ENCODE results near the gene CRCP. TPM values are rescaled to one million over a fixed set of nuclear protein-coding genes. Genes with fewer than 3 reads are reported as not detected.

CRCP gene
- total RNA-seq, 1 donor from 2014 or later, result 26.8 TPM

DNA sequence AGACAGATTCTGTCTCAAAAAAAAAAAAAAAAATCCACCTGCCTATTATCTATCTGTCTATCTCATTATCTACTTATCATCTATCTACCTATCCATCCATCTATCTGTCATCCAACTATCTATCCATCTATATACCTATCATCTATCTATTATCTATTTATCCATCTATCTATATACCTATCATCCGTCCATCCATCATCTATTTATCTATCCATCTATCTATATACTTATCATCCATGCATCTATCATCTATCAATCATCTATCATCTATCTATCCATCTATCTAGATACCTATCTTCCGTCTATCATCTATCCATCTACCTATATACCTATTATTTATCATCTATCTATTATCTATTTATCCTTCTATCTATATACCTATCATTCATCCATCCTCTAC, 74.0 kb downstream of the CRCP start:
- H3K79me2 ChIP-seq (ENCODE audit: insufficient read depth, low read length), result no peaks in the 10 kb centered on the region
- Mint-ChIP-seq H3K27me3 (ENCODE audit: low read depth, unreplicated experiment) (peaks cover 6% of the 10 kb centered on the region), H3K36me3 (ENCODE audit: low read depth, unreplicated experiment) (no peaks in the 10 kb centered on the region), H3K4me3 (ENCODE audit: unreplicated experiment) (no peak overlapping the region), H3K27ac (ENCODE audit: unreplicated experiment) (no peak overlapping the region), H3K9me3 (ENCODE audit: unreplicated experiment) (peaks cover 5% of the 10 kb centered on the region), H3K4me1 (ENCODE audit: low read depth, unreplicated experiment) (peaks cover 7% of the 10 kb centered on the region)
- no peak overlapping the region for H3K9ac ChIP-seq (ENCODE audit: low read length)
- no peak overlapping the region for H3K4me3 ChIP-seq (ENCODE audit: insufficient read depth, low read depth, low read length)
- no peak for TF ChIP-seq EZH2 (IDR thresholded peaks at IDR 0.05; ENCODE audit: insufficient read depth, low read length)
- TF ChIP-seq, protein P1, sequence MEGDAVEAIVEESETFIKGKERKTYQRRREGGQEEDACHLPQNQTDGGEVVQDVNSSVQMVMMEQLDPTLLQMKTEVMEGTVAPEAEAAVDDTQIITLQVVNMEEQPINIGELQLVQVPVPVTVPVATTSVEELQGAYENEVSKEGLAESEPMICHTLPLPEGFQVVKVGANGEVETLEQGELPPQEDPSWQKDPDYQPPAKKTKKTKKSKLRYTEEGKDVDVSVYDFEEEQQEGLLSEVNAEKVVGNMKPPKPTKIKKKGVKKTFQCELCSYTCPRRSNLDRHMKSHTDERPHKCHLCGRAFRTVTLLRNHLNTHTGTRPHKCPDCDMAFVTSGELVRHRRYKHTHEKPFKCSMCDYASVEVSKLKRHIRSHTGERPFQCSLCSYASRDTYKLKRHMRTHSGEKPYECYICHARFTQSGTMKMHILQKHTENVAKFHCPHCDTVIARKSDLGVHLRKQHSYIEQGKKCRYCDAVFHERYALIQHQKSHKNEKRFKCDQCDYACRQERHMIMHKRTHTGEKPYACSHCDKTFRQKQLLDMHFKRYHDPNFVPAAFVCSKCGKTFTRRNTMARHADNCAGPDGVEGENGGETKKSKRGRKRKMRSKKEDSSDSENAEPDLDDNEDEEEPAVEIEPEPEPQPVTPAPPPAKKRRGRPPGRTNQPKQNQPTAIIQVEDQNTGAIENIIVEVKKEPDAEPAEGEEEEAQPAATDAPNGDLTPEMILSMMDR (IDR thresholded peaks at IDR 0.05; ENCODE audit: insufficient read depth, low read depth, low read length), result no peak
- no peaks in the 10 kb centered on the region for H4K20me1 ChIP-seq (ENCODE audit: insufficient read depth, low read length)
- peaks cover 2% of the 10 kb centered on the region for H3K4me1 ChIP-seq (ENCODE audit: insufficient read depth, low read length)
- no peaks in the 10 kb centered on the region for H3K36me3 ChIP-seq (ENCODE audit: insufficient read depth, low read length)
- H3K27ac ChIP-seq (ENCODE audit: low read depth, low read length), result no peak overlapping the region
- H2AFZ ChIP-seq (ENCODE audit: low read depth, low read length), result no peak overlapping the region
- H3K9me3 ChIP-seq (ENCODE audit: insufficient read depth, low read depth, low read length), result no peaks in the 10 kb centered on the region
- H3K4me2 ChIP-seq (ENCODE audit: low read length), result no peak overlapping the region
- DNase-seq (ENCODE audit: low read depth), result no peak
- FAIRE-seq, result no peak
- H3K27me3 ChIP-seq (ENCODE audit: insufficient read depth, low read length), result no peaks in the 10 kb centered on the region

DNA sequence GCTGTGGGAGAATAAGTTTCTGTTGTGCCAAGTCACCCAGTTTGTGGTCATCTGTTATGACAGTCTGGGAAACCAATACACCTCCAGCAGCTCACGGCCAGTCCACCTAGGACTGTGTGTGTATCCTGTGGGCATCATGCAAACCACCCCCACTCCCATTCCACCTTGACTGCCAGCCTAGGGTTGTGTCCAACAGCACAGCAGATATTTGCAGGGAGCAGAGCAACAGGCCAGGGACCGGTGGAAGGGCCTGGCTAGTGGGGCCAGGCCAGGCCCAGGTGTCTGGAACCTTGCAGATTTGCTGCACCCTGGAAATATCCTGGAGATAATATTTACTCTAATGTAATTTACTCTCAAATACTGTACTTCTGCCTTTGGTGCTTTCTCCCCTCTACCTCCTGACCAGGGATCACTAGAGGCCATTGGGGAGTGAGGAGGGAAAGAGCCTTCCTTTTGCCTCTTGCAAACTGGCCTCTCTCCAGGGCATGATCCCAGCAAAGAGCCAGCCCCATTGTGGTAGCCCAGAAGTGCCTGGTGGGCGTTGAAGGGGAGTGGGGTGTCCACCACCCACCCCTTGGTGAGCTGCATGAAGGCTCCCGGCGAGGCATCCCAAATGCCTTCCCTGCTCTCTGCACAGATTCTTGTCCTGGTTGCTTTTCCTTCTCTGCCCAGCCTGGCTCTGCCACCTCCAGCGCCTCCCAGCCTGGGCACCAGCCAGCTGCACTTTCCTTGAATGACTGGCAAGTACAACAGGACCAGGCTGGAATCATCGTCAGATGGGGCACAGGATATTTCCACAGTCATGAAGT, 75.3 kb downstream of the CRCP start:
- no peak for FAIRE-seq
- Histone ChIP-seq H2AFZ (ENCODE audit: low read depth, low read length) (no peak overlapping the region), H3K4me1 (ENCODE audit: insufficient read depth, low read length) (no peaks in the 10 kb centered on the region), H3K4me2 (ENCODE audit: low read length) (no peak overlapping the region), H3K36me3 (ENCODE audit: insufficient read depth, low read length) (no peaks in the 10 kb centered on the region), H3K9me3 (ENCODE audit: insufficient read depth, low read depth, low read length) (no peaks in the 10 kb centered on the region), H3K9ac (ENCODE audit: low read length) (no peak overlapping the region), H3K4me3 (ENCODE audit: insufficient read depth, low read depth, low read length) (no peak overlapping the region), H4K20me1 (ENCODE audit: insufficient read depth, low read length) (no peaks in the 10 kb centered on the region), H3K79me2 (ENCODE audit: insufficient read depth, low read length) (no peaks in the 10 kb centered on the region), H3K27me3 (ENCODE audit: insufficient read depth, low read length) (no peaks in the 10 kb centered on the region), H3K27ac (ENCODE audit: low read depth, low read length) (no peak overlapping the region)
- H3K36me3 Mint-ChIP-seq (ENCODE audit: low read depth, unreplicated experiment), result no peaks in the 10 kb centered on the region
- H3K27me3 Mint-ChIP-seq (ENCODE audit: low read depth, unreplicated experiment), result peaks cover 6% of the 10 kb centered on the region
- no peak for TF ChIP-seq EZH2 (IDR thresholded peaks at IDR 0.05; ENCODE audit: insufficient read depth, low read length)
- TF ChIP-seq, protein P1 (IDR thresholded peaks at IDR 0.05; ENCODE audit: insufficient read depth, low read depth, low read length), result no peak
- no peak overlapping the region for H3K4me3 Mint-ChIP-seq (ENCODE audit: unreplicated experiment)
- H3K9me3 Mint-ChIP-seq (ENCODE audit: unreplicated experiment), result peaks cover 5% of the 10 kb centered on the region
- H3K4me1 Mint-ChIP-seq (ENCODE audit: low read depth, unreplicated experiment), result no peaks in the 10 kb centered on the region
- no peak overlapping the region for H3K27ac Mint-ChIP-seq (ENCODE audit: unreplicated experiment)
- DNase-seq (ENCODE audit: low read depth), result no peak

DNA sequence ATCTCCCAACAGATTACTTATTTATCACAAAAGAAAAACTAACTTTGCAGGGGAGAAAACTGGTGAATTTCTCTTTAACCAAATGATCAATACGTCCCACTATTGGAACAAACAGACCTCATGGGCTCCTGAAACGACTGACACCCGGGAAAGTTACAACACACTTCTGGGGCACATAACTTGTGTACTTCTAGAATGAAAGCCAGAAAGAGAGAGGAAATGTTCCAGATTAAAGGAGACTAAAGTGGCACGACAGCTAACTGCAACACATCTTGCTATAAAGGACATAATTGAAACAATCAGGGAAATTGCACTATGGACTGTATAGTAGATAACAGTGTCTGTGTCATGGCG, 75.8 kb downstream of the CRCP start:
- no peak overlapping the region for H3K27ac ChIP-seq (ENCODE audit: low read depth, low read length)
- Mint-ChIP-seq H3K27ac (ENCODE audit: unreplicated experiment) (no peak overlapping the region), H3K9me3 (ENCODE audit: unreplicated experiment) (peaks cover 5% of the 10 kb centered on the region), H3K4me1 (ENCODE audit: low read depth, unreplicated experiment) (no peaks in the 10 kb centered on the region), H3K27me3 (ENCODE audit: low read depth, unreplicated experiment) (peaks cover 6% of the 10 kb centered on the region), H3K4me3 (ENCODE audit: unreplicated experiment) (no peak overlapping the region), H3K36me3 (ENCODE audit: low read depth, unreplicated experiment) (no peaks in the 10 kb centered on the region)
- no peak overlapping the region for H3K9ac ChIP-seq (ENCODE audit: low read length)
- H3K27me3 ChIP-seq (ENCODE audit: insufficient read depth, low read length), result no peaks in the 10 kb centered on the region
- DNase-seq (ENCODE audit: low read depth) (no peak), FAIRE-seq (no peak)
- no peaks in the 10 kb centered on the region for H3K79me2 ChIP-seq (ENCODE audit: insufficient read depth, low read length)
- no peaks in the 10 kb centered on the region for H4K20me1 ChIP-seq (ENCODE audit: insufficient read depth, low read length)
- no peak overlapping the region for H2AFZ ChIP-seq (ENCODE audit: low read depth, low read length)
- H3K4me1 ChIP-seq (ENCODE audit: insufficient read depth, low read length), result no peaks in the 10 kb centered on the region
- H3K9me3 ChIP-seq (ENCODE audit: insufficient read depth, low read depth, low read length), result no peaks in the 10 kb centered on the region
- no peak overlapping the region for H3K4me2 ChIP-seq (ENCODE audit: low read length)
- no peak overlapping the region for H3K4me3 ChIP-seq (ENCODE audit: insufficient read depth, low read depth, low read length)
- no peak for TF ChIP-seq EZH2 (IDR thresholded peaks at IDR 0.05; ENCODE audit: insufficient read depth, low read length)
- TF ChIP-seq, protein P1 (IDR thresholded peaks at IDR 0.05; ENCODE audit: insufficient read depth, low read depth, low read length), result no peak
- H3K36me3 ChIP-seq (ENCODE audit: insufficient read depth, low read length), result no peaks in the 10 kb centered on the region

Data from astrocyte (in vitro differentiated cells and primary cell).